Measurements from ENCODE around the gene AARS2. TPM values are rescaled to one million over a fixed set of nuclear protein-coding genes. Genes with fewer than 3 reads are reported as not detected.

AARS2 gene
- total and polyA plus RNA-seq, 9 of the 15 experiments (the other 6 are each of a cell fraction or from before 2014, with no cell fraction given) = 0.97 to 34.0 (median 18.3) TPM

- TF ChIP-seq ZBTB2 (IDR thresholded peaks at IDR 0.05) = 0 out of 2 replicates have a peak, but pooled peaks have one; percentile 39
- TF ChIP-seq HLTF (IDR thresholded peaks at IDR 0.05) = 0 out of 2 replicates have a peak, but pooled peaks have one; percentile 22
- TF ChIP-seq NONO (IDR thresholded peaks at IDR 0.05; ENCODE audit: low read depth in 2 of 2, low read length in 1 of 2) = peak in 1 of 2 experiments; percentile 43; a peak in 2 of 4 replicates
- 0 out of 2 replicates have a peak, but pooled peaks have one; percentile 41 for TF ChIP-seq BCOR (IDR thresholded peaks at IDR 0.05)
- peak; percentile 83; the same call in 1 of the 2 replicates for TF ChIP-seq PREB (CRISPR knock-in tag; IDR thresholded peaks at IDR 0.05)
- TF ChIP-seq LCOR (CRISPR knock-in tag; IDR thresholded peaks at IDR 0.05) = peak; percentile 76; the same call in 1 of the 2 replicates
- TF ChIP-seq KLF16 (IDR thresholded peaks at IDR 0.05) = no peak
- no peak for TF ChIP-seq CHCHD3 (CRISPR knock-in tag; IDR thresholded peaks at IDR 0.05)
- peak; percentile 94 for TF ChIP-seq ZBTB7A (IDR thresholded peaks at IDR 0.05; ENCODE audit: borderline replicate concordance, control insufficient read depth, low read depth, low read length)
- peak; percentile 53 for TF ChIP-seq SIN3B (IDR thresholded peaks at IDR 0.05; ENCODE audit: low read depth)
- no peak for TF ChIP-seq ZNF398 (CRISPR knock-in tag; IDR thresholded peaks at IDR 0.05)
- peak; percentile 41; the same call in 1 of the 2 replicates for TF ChIP-seq EP400 (IDR thresholded peaks at IDR 0.05)
- TF ChIP-seq ZNF644 (tag; IDR thresholded peaks at IDR 0.05; ENCODE audit: low read depth) = no peak
- TF ChIP-seq ZNF134 (CRISPR knock-in tag; conservative IDR thresholded peaks at IDR 0.05) = peak; percentile 58; the same call in 1 of the 2 replicates
- TF ChIP-seq MBD2 (IDR thresholded peaks at IDR 0.05; ENCODE audit: borderline replicate concordance, low read depth) = 0 out of 2 replicates have a peak, but pooled peaks have one; percentile 36
- no peak for TF ChIP-seq ZNF277 (CRISPR knock-in tag; IDR thresholded peaks at IDR 0.05; ENCODE audit: borderline replicate concordance)
- peak; percentile 85 for TF ChIP-seq VEZF1 (CRISPR knock-in tag; IDR thresholded peaks at IDR 0.05)
- peak; percentile 33; the same call in 1 of the 2 replicates for TF ChIP-seq ATF4 (CRISPR knock-in tag; IDR thresholded peaks at IDR 0.05)
- no peak for TF ChIP-seq CREBBP (IDR thresholded peaks at IDR 0.05; ENCODE audit: low read depth, low read length)
- no peak for TF ChIP-seq MIER1 (IDR thresholded peaks at IDR 0.05; ENCODE audit: low read depth)
Measured at GRCh38 chr6:44265007-44265721, 48.0 kb downstream of the AARS2 start, which contains the start of gene NFKBIE (continued).
